HG03025 (cell line): Measurements from ENCODE around the gene PNISR.

ENCODE experiments used
- ATAC-seq: cut with Tn5 transposase; IDR thresholded peaks from one replicate; pipeline ENCODE4 v1.9.1; 2021; ENCODE audit warnings: mild to moderate bottlenecking, moderate library complexity; ENCODE audit not compliant: unreplicated experiment, low FRiP score

Gene PNISR

GRCh38 chr6:99409672-99410071 is 15.4 kb downstream of the PNISR start:
- no peak for ATAC-seq

- ATAC-seq: no peak
Measured at GRCh38 chr6:99407076-99407475, 18.0 kb downstream of the PNISR start.

DNA sequence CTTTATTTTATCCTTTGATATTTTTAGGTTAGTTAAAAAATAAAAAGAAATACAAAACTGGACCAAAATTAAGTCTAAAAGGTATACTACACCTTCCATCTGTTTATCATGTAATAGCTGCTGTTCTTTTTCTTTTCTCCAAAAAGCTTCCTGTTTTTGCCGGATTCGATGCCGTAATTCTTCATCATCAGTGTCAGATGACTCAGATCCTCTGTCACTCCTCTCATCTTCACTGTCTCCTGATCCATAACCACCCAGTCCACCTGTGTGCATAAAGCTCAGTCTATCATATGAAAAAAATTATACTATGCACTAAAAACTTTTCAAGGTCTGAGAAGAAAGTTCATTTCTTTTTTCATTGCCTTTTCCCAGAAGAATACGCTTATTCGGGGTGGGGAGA is 22.7 kb downstream of the PNISR start:
- ATAC-seq: no peak

GRCh38 chr6:99397287-99397686 is 27.8 kb downstream of the PNISR start:
- no peak for ATAC-seq

DNA sequence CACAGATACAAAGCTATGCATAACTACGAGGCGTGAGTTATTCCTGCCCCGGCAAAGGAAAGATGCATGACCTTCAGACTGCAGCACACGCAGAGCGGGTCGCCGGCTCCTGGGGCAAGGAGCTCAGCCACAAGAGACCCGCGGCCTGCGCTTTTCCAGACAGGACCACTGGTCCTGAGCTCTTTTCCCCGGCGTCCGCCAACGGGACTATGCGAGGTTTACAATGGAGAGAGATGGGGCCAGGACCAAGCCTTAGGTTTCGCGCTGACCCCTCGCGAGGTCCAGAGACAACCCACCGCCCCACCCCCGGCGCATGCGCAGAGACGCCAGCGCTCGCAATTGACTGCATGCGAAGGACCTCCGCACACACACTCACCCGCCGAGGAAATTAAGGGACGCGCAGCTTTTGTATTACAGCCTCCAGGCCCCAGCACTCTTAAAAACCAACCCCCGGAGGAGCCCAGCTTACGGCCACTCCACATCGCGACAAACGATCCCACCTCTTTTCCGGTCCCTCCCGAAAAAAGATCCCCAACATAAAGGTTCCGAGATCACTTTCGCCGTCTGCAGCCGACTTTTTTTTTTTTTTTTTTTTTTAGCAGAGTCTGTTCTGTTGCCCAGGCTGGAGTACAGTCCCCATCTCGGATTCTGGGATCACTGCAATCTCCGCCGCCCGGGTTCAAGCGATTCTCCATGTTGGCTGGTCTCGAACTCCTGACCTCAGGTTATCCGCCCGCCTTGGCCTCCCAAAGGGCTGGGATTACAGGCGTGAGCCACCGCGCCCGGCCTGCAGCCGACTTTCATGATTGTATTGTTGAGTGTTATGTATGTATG is 31.2 kb downstream of the PNISR start, which contains the start of gene COQ3:
TSS of gene COQ3 (minus strand) at position 498 of the 834 bp plus-strand sequence. CDS start at position 482, 16 bp downstream.
- peak; percentile 60 for ATAC-seq

GRCh38 chr6:99393366-99393697 is 31.8 kb downstream of the PNISR start:
- ATAC-seq: peak; percentile 12

- ATAC-seq: no peak
Measured at GRCh38 chr6:99390896-99391295, 34.2 kb downstream of the PNISR start.

- ATAC-seq: no peak
Measured at GRCh38 chr6:99384507-99384906, 40.6 kb downstream of the PNISR start.

DNA sequence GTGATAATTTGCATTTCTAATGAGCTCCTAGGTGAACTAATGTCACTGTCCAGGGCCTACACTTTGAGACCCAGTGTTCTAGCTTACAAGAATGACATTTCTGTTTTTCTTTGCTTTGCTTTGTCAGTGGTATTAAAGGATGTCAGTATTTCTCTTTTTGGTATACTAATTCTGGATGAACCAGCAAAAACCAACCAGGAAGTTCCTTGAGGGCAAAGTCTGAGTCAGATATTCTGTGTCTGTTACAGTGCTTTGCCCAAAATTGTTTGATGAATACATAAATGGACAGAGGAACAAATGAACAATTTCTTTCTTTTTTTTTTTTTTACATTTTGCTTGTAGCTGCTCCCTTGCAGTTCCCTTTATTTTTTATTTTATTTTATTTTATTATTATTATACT is 46.5 kb downstream of the PNISR start:
- no peak for ATAC-seq

- no peak for ATAC-seq
Measured at GRCh38 chr6:99369533-99369932, 55.6 kb downstream of the PNISR start.

DNA sequence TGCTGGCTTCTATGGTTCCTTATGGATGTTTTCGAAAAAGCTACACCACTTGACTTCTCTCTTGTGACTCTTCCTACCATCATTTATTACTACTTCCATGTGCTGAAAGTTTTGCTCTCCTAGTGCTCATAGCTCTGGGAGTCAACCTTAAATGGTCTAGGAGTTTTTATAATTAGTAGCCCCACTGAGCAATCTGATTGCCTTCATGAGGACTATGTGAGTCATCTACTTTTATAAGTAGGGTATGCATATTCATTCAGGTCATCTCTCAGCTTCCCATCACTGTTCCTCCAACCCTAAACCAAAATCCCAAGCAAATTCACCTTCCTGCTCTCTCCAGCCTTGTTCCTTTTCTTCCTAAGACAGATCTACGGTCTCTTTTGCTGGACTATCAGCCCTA is 58.3 kb downstream of the PNISR start:
- no peak for ATAC-seq

- peak; percentile 82 for ATAC-seq
Measured at GRCh38 chr6:99364026-99364425, 61.1 kb downstream of the PNISR start.

- ATAC-seq: no peak
Measured at GRCh38 chr6:99362678-99363268, 62.3 kb downstream of the PNISR start.

GRCh38 chr6:99359800-99360199 is 65.3 kb downstream of the PNISR start:
- ATAC-seq: no peak

GRCh38 chr6:99356641-99357040 is 68.5 kb downstream of the PNISR start:
- no peak for ATAC-seq

GRCh38 chr6:99354983-99355382 is 70.1 kb downstream of the PNISR start:
- no peak for ATAC-seq

GRCh38 chr6:99353126-99353525 is 72.0 kb downstream of the PNISR start:
- no peak for ATAC-seq

GRCh38 chr6:99350573-99350972 is 74.5 kb downstream of the PNISR start:
- ATAC-seq: no peak

DNA sequence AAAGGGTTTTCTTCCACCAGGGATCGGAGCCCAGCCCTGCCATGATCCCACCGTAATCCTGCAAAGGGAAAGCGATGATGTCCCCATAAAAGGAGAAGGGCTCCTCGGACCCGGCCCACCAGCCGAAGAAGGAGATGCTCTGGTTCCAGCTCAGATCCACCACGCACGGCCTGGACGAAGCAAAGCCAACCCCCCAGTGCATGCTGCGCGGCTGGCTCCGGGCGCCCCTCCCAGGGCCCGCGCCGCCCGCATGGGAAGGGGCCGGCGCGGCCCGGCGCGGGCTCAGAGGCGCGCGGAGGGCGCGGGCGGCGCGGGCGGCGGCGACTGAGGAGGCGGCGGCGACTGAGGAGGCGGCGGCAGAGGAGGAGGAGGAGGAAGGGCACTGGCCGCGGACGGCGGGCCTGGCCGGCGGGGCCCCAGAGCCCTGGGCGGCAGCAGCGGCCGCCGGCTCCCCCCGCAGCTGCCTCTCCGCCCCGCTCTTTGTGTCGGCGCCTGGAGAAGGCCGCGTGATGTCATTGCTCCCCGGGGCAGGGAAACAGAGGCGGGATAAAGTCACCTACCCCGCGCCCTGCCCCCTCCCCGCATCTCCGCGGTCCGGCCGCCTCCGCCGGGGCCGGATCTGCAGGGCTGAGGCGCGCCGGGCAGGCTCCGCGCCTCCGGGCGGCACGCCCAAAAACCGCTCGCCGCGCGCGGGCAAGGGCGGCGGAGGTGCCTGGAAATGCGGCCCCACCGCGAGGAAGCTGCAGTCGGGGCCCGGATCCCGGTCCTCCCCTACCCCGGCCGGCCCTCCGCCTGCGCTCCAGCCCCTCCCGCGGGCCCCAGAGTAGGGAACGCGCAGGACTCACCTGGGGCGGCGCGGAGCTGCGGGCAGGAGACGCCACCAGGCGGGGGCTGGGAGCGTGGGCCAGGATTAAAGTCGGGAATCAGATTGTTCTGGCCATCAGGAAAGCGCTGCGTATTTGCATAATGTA is 75.7 kb downstream of the PNISR start, which contains the start of gene FAXC:
TSS of gene FAXC (minus strand) at position 504 of the 971 bp plus-strand sequence. CDS start at position 202, 302 bp downstream.
- ATAC-seq: peak; percentile 59

- ATAC-seq: no peak
Measured at GRCh38 chr6:99348288-99349170, 76.6 kb downstream of the PNISR start.
